ENCODE data around the gene CD52. TPM values are rescaled to one million over a fixed set of nuclear protein-coding genes. Genes with fewer than 3 reads are reported as not detected.

Gene CD52
- total RNA-seq, 2 donors from 2014 or later: 4.9 to 5.8 TPM

- H3K4me3 ChIP-seq: no peak overlapping the region
- DNase-seq (ENCODE audit: low spot score): no peak
- H3K9me3 ChIP-seq: no peaks in the 10 kb centered on the region
- H3K27me3 ChIP-seq: no peaks in the 10 kb centered on the region
- no peaks in the 10 kb centered on the region for H3K36me3 ChIP-seq
- no peak overlapping the region for H3K27ac ChIP-seq
- no peak for TF ChIP-seq CTCF (IDR thresholded peaks at IDR 0.05)
- no peaks in the 10 kb centered on the region for H3K4me1 ChIP-seq
Measured at GRCh38 chr1:26368486-26368885, 50.7 kb downstream of the CD52 start.

Other genes starting within 250 kb of the CD52 start
- 1 to 10 TPM; 3.0 to 3.4 TPM for gene PDIK1L, start 206.1 kb upstream of the CD52 start, total RNA-seq
- gene FAM110D, start 158.9 kb upstream of the CD52 start, total RNA-seq: 1 to 10 TPM; 3.8 to 4.3 TPM
- gene C1orf232, start 149.0 kb upstream of the CD52 start, total RNA-seq: not detected
- 10 to 100 TPM; 12.8 to 30.5 TPM for gene ZNF593, start 148.1 kb upstream of the CD52 start, total RNA-seq
- not detected for gene ZNF593OS, start 146.1 kb upstream of the CD52 start, total RNA-seq
- gene CNKSR1, start 140.5 kb upstream of the CD52 start, total RNA-seq: 1 to 10 TPM in 1 of 2 donors, under 1 TPM in 1; 0.52 to 1.3 TPM
- gene CATSPER4, start 127.4 kb upstream of the CD52 start, total RNA-seq: not detected
- 100 to 1,000 TPM in 1 of 2 donors, 10 to 100 TPM in 1; 31.2 to 104 TPM for gene CEP85, start 83.8 kb upstream of the CD52 start, total RNA-seq
- gene SH3BGRL3, start 37.9 kb upstream of the CD52 start, total RNA-seq: 10 to 100 TPM; 24.8 to 66.0 TPM
- 1 to 10 TPM; 4.5 to 7.4 TPM for gene UBXN11, start 11.3 kb upstream of the CD52 start, total RNA-seq
- not detected for gene CRYBG2, start 36.2 kb downstream of the CD52 start, total RNA-seq
- not detected for gene ZNF683, start 54.8 kb downstream of the CD52 start, total RNA-seq
- not detected for gene LIN28A, start 92.9 kb downstream of the CD52 start, total RNA-seq
- gene DHDDS, start 114.4 kb downstream of the CD52 start, total RNA-seq: 10 to 100 TPM; 24.2 to 33.3 TPM
- gene HMGN2, start 154.5 kb downstream of the CD52 start, total RNA-seq: 100 to 1,000 TPM in 1 of 2 donors, 10 to 100 TPM in 1; 76.9 to 142 TPM
- 1 to 10 TPM; 1.8 to 6.9 TPM for gene RPS6KA1, start 211.8 kb downstream of the CD52 start, total RNA-seq